ENCODE results near the gene TMC5. TPM values are rescaled to one million over a fixed set of nuclear protein-coding genes. Genes with fewer than 3 reads are reported as not detected.

The TMC5 gene
- total and polyA plus RNA-seq, 2 donors from 2014 or later = 1.0 to 6.6 TPM

- no peak for FAIRE-seq
- TF ChIP-seq CTCF (IDR thresholded peaks at IDR 0.05; ENCODE audit: borderline replicate concordance, extremely low read depth, insufficient read depth) = no peak
- intact Hi-C loops (cut with DNase I) = no loop called here
- Histone ChIP-seq H3K27ac (ENCODE audit: low read depth in 2 of 2, low read length in 2 of 2) (no peak overlapping the region), H3K36me3 (ENCODE audit: control insufficient read depth in 2 of 3, insufficient read depth in 3 of 3, low read length in 3 of 3) (no peaks in the 10 kb centered on the region), H3K9ac (ENCODE audit: low read length in 3 of 3) (no peak overlapping the region), H3K4me1 (ENCODE audit: control insufficient read depth in 2 of 3, insufficient read depth in 2 of 3, low read depth in 1 of 3, low read length in 3 of 3) (no peaks in the 10 kb centered on the region), H3K27me3 (ENCODE audit: control insufficient read depth, insufficient read depth, low read length) (no peaks in the 10 kb centered on the region), H3K9me3 (ENCODE audit: control insufficient read depth in 2 of 3, insufficient read depth in 1 of 3, low read length in 3 of 3) (peaks cover 0 to 2% (median 0%) of the 10 kb centered on the region in 3 donors), H3K4me3 (ENCODE audit: low read length in 3 of 3) (no peak overlapping the region)
- no peak for DNase-seq
Measured at GRCh38 chr16:19468300-19468699, 50.6 kb downstream of the TMC5 start.

GRCh38 chr16:19472482-19472881 is 54.8 kb downstream of the TMC5 start:
- Histone ChIP-seq H3K4me3 (ENCODE audit: low read length in 3 of 3) (no peak overlapping the region), H3K9me3 (ENCODE audit: control insufficient read depth in 2 of 3, insufficient read depth in 1 of 3, low read length in 3 of 3) (peaks cover 0 to 2% (median 0%) of the 10 kb centered on the region in 3 donors), H3K36me3 (ENCODE audit: control insufficient read depth in 2 of 3, insufficient read depth in 3 of 3, low read length in 3 of 3) (no peaks in the 10 kb centered on the region), H3K27me3 (ENCODE audit: control insufficient read depth, insufficient read depth, low read length) (no peaks in the 10 kb centered on the region), H3K4me1 (ENCODE audit: control insufficient read depth in 2 of 3, insufficient read depth in 2 of 3, low read depth in 1 of 3, low read length in 3 of 3) (no peaks in the 10 kb centered on the region), H3K9ac (ENCODE audit: low read length in 3 of 3) (no peak overlapping the region), H3K27ac (ENCODE audit: low read depth in 2 of 2, low read length in 2 of 2) (no peak overlapping the region)
- FAIRE-seq (no peak), DNase-seq (no peak)
- intact Hi-C loops (cut with DNase I) = no loop called here
- no peak for TF ChIP-seq CTCF (IDR thresholded peaks at IDR 0.05; ENCODE audit: borderline replicate concordance, extremely low read depth, insufficient read depth)

GRCh38 chr16:19474617-19475016 is 56.9 kb downstream of the TMC5 start:
- Histone ChIP-seq H3K36me3 (ENCODE audit: control insufficient read depth in 2 of 3, insufficient read depth in 3 of 3, low read length in 3 of 3) (no peaks in the 10 kb centered on the region), H3K9ac (ENCODE audit: low read length in 3 of 3) (no peak overlapping the region), H3K27me3 (ENCODE audit: control insufficient read depth, insufficient read depth, low read length) (no peaks in the 10 kb centered on the region), H3K27ac (ENCODE audit: low read depth in 2 of 2, low read length in 2 of 2) (no peak overlapping the region), H3K4me3 (ENCODE audit: low read length in 3 of 3) (no peak overlapping the region), H3K9me3 (ENCODE audit: control insufficient read depth in 2 of 3, insufficient read depth in 1 of 3, low read length in 3 of 3) (peaks cover 0 to 2% (median 0%) of the 10 kb centered on the region in 3 donors), H3K4me1 (ENCODE audit: control insufficient read depth in 2 of 3, insufficient read depth in 2 of 3, low read depth in 1 of 3, low read length in 3 of 3) (no peaks in the 10 kb centered on the region)
- intact Hi-C loops (cut with DNase I) = no loop called here
- no peak for DNase-seq
- FAIRE-seq = no peak
- TF ChIP-seq CTCF (IDR thresholded peaks at IDR 0.05; ENCODE audit: borderline replicate concordance, extremely low read depth, insufficient read depth) = no peak

GRCh38 chr16:19478505-19478904 is 60.8 kb downstream of the TMC5 start:
- no peak for DNase-seq
- no peak for TF ChIP-seq CTCF (IDR thresholded peaks at IDR 0.05; ENCODE audit: borderline replicate concordance, extremely low read depth, insufficient read depth)
- H3K27ac ChIP-seq (ENCODE audit: low read depth in 2 of 2, low read length in 2 of 2) = no peak overlapping the region

More at GRCh38 chr16:19478505-19478904, 60.8 kb downstream of the TMC5 start:
- Histone ChIP-seq H3K36me3 (ENCODE audit: control insufficient read depth in 2 of 3, insufficient read depth in 3 of 3, low read length in 3 of 3) (no peaks in the 10 kb centered on the region), H3K9me3 (ENCODE audit: control insufficient read depth in 2 of 3, insufficient read depth in 1 of 3, low read length in 3 of 3) (peaks cover 0 to 2% (median 0%) of the 10 kb centered on the region in 3 donors), H3K9ac (ENCODE audit: low read length in 3 of 3) (no peak overlapping the region), H3K4me3 (ENCODE audit: low read length in 3 of 3) (no peak overlapping the region), H3K27me3 (ENCODE audit: control insufficient read depth, insufficient read depth, low read length) (no peaks in the 10 kb centered on the region), H3K4me1 (ENCODE audit: control insufficient read depth in 2 of 3, insufficient read depth in 2 of 3, low read depth in 1 of 3, low read length in 3 of 3) (no peaks in the 10 kb centered on the region)
- FAIRE-seq = no peak
- intact Hi-C loops (cut with DNase I) = no loop called here

Data from kidney (tissue), 14 donors.